Natural killer cell (primary cell): ENCODE results near the gene CHSY3. TPM values are rescaled to one million over a fixed set of nuclear protein-coding genes. Genes with fewer than 3 reads are reported as not detected.

Experiments used
- ATAC-seq, 3 donors: fragments of 150-1000 bp in 2 of 3; fragments of 200-7000 bp in 1 of 3; cut with Tn5 transposase; 1 replicate in 1 of 3; 2 replicates in 2 of 3; pipeline ENCODE4 v1.10.0; 2021; ENCODE audit warnings: mild to moderate bottlenecking in 2 of 3, moderate library complexity in 2 of 3
- DNase-seq, 2 donors: peaks; one replicate each; pipeline versions ENCODE4 v3.0.0 to v3.0.0-alpha.2; 2013 to 2021; ENCODE audit warnings: mixed read lengths in 1 of 2
- H3K27ac ChIP-seq: one replicate; pipeline ENCODE4 v1.5.1; 2013; ENCODE audit warnings: mild to moderate bottlenecking, low read length
- H3K27me3 ChIP-seq: one replicate; pipeline ENCODE4 v1.6.1; 2013; ENCODE audit warnings: low read length; ENCODE audit not compliant: control insufficient read depth, insufficient read depth
- H3K36me3 ChIP-seq: one replicate; pipeline ENCODE4 v1.6.1; 2013; ENCODE audit warnings: low read length; ENCODE audit not compliant: control insufficient read depth, insufficient read depth
- H3K4me1 ChIP-seq: one replicate; pipeline ENCODE4 v1.6.1; 2013; ENCODE audit warnings: low read length; ENCODE audit not compliant: control insufficient read depth, insufficient read depth
- H3K4me3 ChIP-seq: one replicate; pipeline ENCODE4 v1.5.1; 2013; ENCODE audit warnings: low read length
- H3K9me3 ChIP-seq: one replicate; pipeline ENCODE4 v1.6.1; 2013; ENCODE audit warnings: low read length; ENCODE audit not compliant: control insufficient read depth, insufficient read depth
- H3K27ac Mint-ChIP-seq, 2 donors: one replicate each; pipeline ENCODE4 v1.8.0; 2022; ENCODE audit warnings: mild to moderate bottlenecking in 2 of 2, mixed read lengths in 2 of 2, moderate library complexity in 1 of 2
- H3K27me3 Mint-ChIP-seq, 2 donors: one replicate each; pipeline ENCODE4 v1.8.0; 2022; ENCODE audit warnings: low read depth in 2 of 2, mixed read lengths in 2 of 2
- H3K36me3 Mint-ChIP-seq: one replicate; pipeline ENCODE4 v1.8.0; 2022; ENCODE audit warnings: mixed read lengths
- H3K4me1 Mint-ChIP-seq, 2 donors: one replicate each; pipeline ENCODE4 v1.8.0; 2022; ENCODE audit warnings: mixed read lengths in 2 of 2
- H3K4me3 Mint-ChIP-seq: one replicate; pipeline ENCODE4 v1.8.0; 2022; ENCODE audit warnings: mild to moderate bottlenecking, moderate library complexity, mixed read lengths
- H3K9me3 Mint-ChIP-seq, 2 donors: one replicate each; pipeline ENCODE4 v1.8.0; 2022; ENCODE audit warnings: mixed read lengths in 2 of 2
- CTCF ChIP-seq: fragments of 200-600 bp; IDR thresholded peaks from one replicate; pipeline ENCODE4 v1.8.0; 2022; ENCODE audit warnings: antibody characterized with exemption
- WGBS: methylation state at CpG from one replicate; pipeline ENCODE4 v1.1.7; 2013; ENCODE audit warnings: missing lambda C conversion rate; ENCODE audit not compliant: insufficient coverage; 5-methylcytosine and 5-hydroxymethylcytosine counted together
- intact Hi-C: fragments of 100-400 bp; cut with micrococcal nuclease; formaldehyde crosslinking; loops from one replicate; pipeline ENCODE4 v1.14.2; 2022
- total RNA-seq, 4 donors: library from RNA; stranded (reverse); fragments of 120-200 nt in 1 of 4; gene quantifications; one replicate each; pipeline versions ENCODE4 v1.2.3 to v1.2.4, GENCODE V29; 2013 to 2022

The CHSY3 gene
- total RNA-seq, 3 donors from 2014 or later (not counting 1 experiment from before 2014, with no cell fraction given), result 0.18 to 2.3 (median 2.3) TPM

- Histone ChIP-seq H3K4me3 (no peak overlapping the region), H3K9me3 (no peaks in the 10 kb centered on the region), H3K36me3 (no peaks in the 10 kb centered on the region), H3K27ac (no peak overlapping the region), H3K4me1 (no peaks in the 10 kb centered on the region), H3K27me3 (no peaks in the 10 kb centered on the region)
- intact Hi-C loops, result no loop called here
- Mint-ChIP-seq H3K4me3 (no peak overlapping the region), H3K4me1 (no peaks in the 10 kb centered on the region), H3K27me3 (no peaks in the 10 kb centered on the region), H3K9me3 (no peaks in the 10 kb centered on the region), H3K27ac (no peak overlapping the region), H3K36me3 (no peaks in the 10 kb centered on the region)
- no peak for ATAC-seq
- 69% methylated on average over 2 of the region's 2 CpGs for WGBS
- DNase-seq, result no peak
- TF ChIP-seq CTCF, result no peak
Measured at GRCh38 chr5:130151239-130151638, 247.0 kb downstream of the CHSY3 start.

DNA sequence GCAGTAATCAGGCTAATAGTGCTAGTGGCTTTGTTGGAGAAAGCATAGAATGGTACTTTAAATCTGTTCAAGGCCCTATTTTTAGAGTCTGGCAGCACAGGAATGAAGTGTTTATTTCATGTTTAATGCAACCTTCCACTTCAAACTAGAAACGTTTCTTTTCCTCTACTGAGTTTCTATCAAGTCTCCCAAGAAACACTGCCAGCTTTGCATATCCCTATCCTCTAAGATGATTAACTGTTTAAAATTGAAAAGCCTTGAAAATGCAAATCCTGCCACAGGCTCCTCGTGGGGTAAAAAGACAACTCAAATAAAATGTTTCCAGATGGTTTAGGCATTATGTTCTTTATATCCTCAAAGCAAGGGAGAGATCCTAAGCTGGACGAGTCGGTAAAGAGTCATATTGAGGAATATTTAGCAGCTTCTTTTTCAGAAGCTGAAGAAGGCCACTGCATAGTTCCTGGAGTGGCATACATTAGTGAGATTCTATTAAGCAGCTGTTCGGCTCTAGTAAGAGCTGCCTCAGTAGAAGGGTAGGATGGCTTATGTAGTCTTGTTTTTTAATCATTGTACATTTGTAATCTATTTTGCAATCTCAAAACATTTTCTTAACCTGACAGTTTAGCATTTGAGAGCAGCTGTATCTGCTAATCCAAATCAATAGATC, 251.2 kb downstream of the CHSY3 start:
- intact Hi-C loops, result no loop called here
- Mint-ChIP-seq H3K27ac (no peak overlapping the region), H3K4me3 (no peak overlapping the region), H3K36me3 (no peaks in the 10 kb centered on the region), H3K27me3 (no peaks in the 10 kb centered on the region), H3K4me1 (no peaks in the 10 kb centered on the region), H3K9me3 (peaks cover 0 to 3% of the 10 kb centered on the region in 2 donors)
- Histone ChIP-seq H3K9me3 (no peaks in the 10 kb centered on the region), H3K27me3 (no peaks in the 10 kb centered on the region), H3K36me3 (no peaks in the 10 kb centered on the region), H3K4me3 (no peak overlapping the region), H3K27ac (no peak overlapping the region), H3K4me1 (no peaks in the 10 kb centered on the region)
- WGBS, result 76% methylated on average over 5 of the region's 5 CpGs
- TF ChIP-seq CTCF, result no peak
- no peak for ATAC-seq
- DNase-seq, result no peak

- WGBS, result 69% methylated on average over 2 of the region's 3 CpGs
- Histone ChIP-seq H3K27me3 (no peaks in the 10 kb centered on the region), H3K36me3 (no peaks in the 10 kb centered on the region), H3K4me1 (no peaks in the 10 kb centered on the region), H3K9me3 (no peaks in the 10 kb centered on the region), H3K4me3 (no peak overlapping the region), H3K27ac (no peak overlapping the region)
- Mint-ChIP-seq H3K27ac (no peak overlapping the region), H3K4me1 (no peaks in the 10 kb centered on the region), H3K36me3 (no peaks in the 10 kb centered on the region), H3K4me3 (no peak overlapping the region), H3K27me3 (no peaks in the 10 kb centered on the region), H3K9me3 (peaks cover 0 to 3% of the 10 kb centered on the region in 2 donors)
- intact Hi-C loops, result no loop called here
- ATAC-seq, result no peak
- DNase-seq, result no peak
- no peak for TF ChIP-seq CTCF
Measured at GRCh38 chr5:130158036-130158435, 253.8 kb downstream of the CHSY3 start.

DNA sequence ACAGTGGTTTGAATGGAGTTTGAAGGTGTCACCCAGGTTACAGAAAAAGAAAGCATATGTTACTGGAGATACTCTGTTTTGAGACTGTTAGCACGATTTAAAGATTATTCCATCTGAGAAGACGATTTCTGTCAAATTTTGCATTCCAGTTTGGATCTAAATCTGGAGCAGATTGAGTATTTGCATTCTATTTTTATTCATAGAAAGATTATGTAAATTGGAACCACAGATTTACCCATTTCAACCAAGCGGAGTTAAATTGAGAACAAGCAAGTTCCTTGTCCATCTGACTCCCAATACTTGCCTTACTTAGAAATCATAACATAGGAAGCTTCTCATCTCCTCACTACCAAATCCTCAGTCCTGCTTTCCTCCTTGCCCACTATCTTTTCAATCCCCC, 255.7 kb downstream of the CHSY3 start:
- H3K36me3 Mint-ChIP-seq, result no peaks in the 10 kb centered on the region
- no peaks in the 10 kb centered on the region for H3K27me3 Mint-ChIP-seq
- Histone ChIP-seq H3K27ac (no peak overlapping the region), H3K9me3 (no peaks in the 10 kb centered on the region), H3K4me3 (no peak overlapping the region), H3K36me3 (no peaks in the 10 kb centered on the region), H3K4me1 (no peaks in the 10 kb centered on the region), H3K27me3 (no peaks in the 10 kb centered on the region)
- intact Hi-C loops, result no loop called here
- ATAC-seq (no peak), DNase-seq (no peak)
- H3K4me3 Mint-ChIP-seq, result no peak overlapping the region
- H3K27ac Mint-ChIP-seq, result no peak overlapping the region
- H3K4me1 Mint-ChIP-seq, result no peaks in the 10 kb centered on the region
- WGBS, result 83% methylated on average over 3 of the region's 3 CpGs
- no peak for TF ChIP-seq CTCF
- peaks cover 2 to 3% of the 10 kb centered on the region in 2 donors for H3K9me3 Mint-ChIP-seq
